Dedifferentiated amniotic fluid mesenchymal stem cell (primary cell): ENCODE measurements around the gene C17orf107.

Experiments used
- DNase-seq: peaks from one replicate; pipeline ENCODE4 v3.0.0-alpha.2; 2016; ENCODE audit errors: extremely low spot score

C17orf107 gene

DNA sequence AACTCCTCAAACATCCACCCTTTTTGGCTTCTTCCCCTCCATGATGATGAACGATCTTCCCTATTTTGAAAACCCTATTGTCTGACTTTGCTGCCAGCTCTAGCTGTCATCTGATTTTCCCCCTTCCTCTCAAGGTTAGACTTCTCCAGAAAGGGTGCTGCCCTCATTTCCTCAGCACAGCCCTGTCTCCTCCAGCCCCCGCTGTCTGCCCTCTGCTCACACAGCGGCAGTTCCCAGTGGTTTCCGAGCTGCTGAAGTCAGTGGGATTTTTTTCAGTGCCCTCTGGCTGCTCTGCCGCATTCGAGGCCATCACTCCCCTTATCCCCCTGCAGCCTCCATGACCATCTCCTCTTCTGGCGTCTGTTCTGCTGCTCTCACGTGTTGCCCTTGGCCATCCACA lies 26.6 kb upstream of the C17orf107 start:
- no peak for DNase-seq

DNA sequence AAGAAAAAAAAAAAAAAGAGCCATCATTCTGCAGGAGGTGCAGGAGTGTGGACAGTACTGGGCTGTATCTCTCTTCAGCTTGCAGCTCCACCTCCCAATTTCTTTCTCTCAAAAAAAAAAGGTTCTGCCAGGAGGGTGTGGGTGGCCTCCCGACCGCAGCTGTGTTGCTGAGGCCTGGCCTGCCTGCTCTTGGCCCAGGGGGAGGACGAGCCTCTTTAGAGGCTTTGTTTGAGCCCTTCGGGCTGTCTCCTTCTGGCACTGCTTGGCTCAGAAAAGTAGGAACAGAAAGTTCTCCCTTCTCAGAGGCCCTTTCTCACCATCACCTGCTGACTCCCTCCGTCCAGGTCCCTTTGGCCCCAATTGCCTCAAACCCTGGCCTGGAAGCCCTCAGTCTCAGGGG lies 22.2 kb upstream of the C17orf107 start:
- DNase-seq: no peak

DNA sequence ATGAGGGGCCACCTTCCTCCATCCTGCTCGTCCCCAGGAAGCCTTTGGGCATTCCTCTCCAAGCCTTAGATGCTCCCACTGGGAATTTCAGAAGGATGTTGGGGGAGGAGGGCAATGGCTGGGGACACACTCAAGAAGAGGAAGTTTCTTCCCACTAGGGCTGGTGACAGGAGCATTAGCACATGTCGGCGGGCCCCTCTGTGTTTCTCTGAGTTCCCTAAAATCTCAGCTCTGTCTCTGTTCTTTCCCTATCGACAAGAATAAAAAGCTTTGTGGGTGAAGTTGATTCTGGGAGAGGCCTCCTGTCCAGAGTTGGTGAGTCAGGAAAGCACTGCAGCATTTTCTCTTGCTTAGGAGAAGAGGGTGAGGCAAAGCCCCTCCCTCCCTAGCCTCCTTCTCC lies 19.7 kb upstream of the C17orf107 start:
- DNase-seq: no peak

DNA sequence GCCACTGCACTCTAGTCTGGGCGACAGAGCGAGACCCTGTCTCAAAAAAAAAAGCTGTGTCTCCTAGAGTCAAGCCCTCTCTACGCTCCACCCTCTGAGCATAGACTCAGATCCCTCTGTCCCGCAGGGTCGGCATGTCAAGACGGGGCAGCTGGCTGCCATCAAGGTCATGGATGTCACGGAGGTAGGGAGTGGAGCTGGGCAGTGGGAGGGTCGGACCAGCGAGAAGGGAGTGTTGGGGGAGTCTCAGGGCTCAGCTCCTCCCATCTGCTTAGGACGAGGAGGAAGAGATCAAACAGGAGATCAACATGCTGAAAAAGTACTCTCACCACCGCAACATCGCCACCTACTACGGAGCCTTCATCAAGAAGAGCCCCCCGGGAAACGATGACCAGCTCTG lies 18.5 kb upstream of the C17orf107 start:
- DNase-seq: no peak

DNA sequence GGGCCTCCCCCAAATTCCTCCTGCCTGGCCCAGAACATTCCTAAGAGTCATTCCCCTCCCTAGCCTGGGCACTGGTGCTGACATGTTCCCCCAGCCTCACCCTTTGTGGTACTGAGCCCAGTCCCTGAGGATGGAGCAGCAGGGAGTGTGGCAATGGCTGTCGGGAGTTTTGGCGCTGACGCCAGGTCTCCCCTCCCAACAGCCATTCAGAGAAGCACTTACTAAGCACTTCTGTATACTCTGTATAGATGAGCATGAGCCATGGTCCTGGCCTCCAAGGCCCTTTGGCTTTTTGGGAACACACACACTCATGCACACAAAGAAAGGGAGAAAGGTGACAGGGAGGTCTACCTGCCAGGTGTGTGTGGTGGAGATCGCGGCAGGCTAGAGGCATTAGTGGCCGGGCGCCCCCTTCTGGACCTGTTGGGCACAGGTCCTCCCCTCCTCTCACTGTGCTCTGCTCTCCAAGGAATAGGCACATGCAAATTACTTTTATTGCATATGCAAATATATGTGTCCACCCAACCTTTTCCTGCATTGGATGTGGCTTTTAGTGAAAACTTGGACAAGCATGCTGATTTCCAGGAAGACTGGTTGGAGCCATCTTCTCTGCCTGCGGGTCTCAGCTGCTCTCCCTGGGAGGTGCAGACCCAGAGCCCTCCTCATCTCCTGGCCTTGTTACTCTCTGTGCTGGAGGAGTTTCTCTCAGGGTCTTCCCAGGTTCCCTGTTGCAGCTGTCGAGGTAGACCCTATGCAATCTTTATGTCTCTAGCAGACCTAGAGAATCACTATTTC lies 17.4 kb upstream of the C17orf107 start:
- no peak for DNase-seq

DNA sequence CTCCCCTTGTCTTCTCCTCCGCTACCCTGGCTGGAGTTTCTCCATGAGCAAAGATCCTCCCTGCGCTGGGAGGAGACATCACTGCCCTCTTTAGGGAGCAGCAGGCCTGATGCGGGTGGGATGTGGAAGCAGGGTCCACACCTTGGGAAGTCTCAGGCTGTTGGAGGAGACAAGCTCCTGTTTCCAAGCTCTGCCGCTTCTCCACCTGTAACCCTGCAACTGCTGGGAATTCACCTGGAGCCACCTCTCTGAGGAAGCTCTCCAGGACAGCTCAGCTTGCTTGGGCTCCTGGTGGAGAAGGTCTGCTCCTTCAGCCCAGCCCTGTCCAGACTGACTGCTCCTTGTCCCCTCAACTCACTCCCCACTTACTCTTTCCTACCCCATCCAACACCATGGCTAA lies 14.8 kb upstream of the C17orf107 start:
- DNase-seq: no peak

DNA sequence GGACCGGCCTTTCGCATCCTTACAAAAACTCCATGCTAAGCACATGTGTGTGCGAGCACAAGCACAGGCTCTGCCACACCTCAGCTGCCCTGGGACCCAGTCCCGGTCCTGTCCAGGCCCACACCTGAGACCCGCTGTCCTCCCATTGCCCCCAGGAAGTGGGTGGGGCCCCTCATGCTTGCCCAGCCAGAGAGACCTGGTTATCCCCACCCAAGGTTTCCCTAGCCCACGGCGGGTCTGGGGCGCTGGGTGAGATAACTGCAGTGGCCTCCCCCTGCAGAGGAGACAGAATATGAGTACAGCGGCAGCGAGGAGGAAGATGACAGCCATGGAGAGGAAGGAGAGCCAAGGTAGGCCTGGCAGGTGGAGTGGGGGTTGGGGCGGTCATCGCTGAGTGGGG lies 12.5 kb upstream of the C17orf107 start:
- DNase-seq: no peak

DNA sequence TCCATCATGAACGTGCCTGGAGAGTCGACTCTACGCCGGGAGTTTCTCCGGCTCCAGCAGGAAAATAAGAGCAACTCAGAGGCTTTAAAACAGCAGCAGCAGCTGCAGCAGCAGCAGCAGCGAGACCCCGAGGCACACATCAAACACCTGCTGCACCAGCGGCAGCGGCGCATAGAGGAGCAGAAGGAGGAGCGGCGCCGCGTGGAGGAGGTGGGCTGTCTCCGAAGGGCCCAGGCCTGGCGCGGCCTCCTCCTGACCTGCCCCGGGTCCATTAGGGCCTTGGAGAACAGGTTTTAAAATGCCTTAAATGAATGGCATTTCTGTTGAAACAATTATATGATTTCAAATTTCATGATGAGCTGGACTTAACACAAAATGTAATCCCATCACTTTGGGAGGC lies 11.8 kb upstream of the C17orf107 start:
- no peak for DNase-seq

DNA sequence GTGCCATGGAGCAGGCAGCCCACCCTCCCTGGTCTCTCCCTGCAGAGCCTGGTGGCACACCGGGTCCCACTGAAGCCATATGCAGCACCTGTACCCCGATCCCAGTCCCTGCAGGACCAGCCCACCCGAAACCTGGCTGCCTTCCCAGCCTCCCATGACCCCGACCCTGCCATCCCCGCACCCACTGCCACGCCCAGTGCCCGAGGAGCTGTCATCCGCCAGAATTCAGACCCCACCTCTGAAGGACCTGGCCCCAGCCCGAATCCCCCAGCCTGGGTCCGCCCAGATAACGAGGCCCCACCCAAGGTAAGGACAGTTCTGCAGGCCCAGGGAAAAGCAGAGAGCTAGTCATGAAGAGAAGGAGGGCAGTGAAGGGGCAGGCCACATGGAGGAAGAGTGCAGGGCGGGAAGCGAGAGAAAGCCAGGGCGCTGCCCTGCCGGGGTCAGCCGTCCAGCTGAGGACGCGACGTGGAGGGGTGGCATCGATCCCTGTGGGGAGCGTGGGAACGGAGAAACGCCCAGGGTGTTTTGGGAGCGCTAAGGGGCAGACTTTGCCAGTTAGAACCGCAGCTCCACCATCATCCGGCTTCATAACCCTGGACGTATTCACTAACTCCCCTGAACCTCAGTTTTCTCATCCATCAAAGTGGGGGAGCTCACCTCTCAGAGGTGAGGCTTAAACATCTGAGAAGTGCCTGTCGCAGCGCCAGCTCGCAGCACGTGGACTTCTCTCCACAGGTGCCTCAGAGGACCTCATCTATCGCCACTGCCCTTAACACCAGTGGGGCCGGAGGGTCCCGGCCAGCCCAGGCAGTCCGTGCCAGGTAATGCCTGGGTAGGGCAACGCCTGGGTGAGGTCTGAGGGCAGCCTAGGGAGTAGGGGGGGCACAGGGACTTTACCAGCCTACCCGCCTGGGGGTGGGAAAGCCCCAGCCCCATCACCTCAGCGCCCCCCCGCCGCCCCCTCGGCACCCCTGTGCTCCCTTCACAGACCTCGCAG lies 7.6 kb upstream of the C17orf107 start:
- DNase-seq: no peak

DNA sequence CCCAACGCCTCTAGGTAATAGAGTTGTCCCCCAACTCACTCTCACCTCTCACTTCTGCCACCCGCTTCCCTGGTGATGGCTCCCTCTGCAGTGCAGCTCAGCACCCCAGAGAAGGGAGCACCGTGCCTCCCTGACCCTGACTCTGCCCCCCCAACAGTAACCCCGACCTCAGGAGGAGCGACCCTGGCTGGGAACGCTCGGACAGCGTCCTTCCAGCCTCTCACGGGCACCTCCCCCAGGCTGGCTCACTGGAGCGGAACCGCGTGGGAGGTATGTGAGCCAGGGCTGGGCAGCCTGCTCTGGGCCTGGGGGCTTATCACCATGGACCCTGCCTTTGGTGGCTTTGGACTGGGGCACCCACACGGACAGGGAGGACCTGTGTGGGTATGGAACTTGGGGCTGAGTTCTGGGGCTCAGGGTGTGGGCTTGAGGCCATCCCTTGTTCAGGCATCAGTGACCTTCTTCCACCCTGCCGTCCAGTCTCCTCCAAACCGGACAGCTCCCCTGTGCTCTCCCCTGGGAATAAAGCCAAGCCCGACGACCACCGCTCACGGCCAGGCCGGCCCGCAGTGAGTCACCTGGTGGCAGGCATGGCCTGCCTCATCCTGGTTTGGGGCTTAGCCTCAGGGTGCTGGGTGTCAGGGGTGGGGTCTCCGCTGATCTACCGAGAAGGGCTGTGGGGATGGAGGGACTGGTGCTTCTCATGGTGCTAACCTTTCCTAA lies 6.7 kb upstream of the C17orf107 start:
- DNase-seq: no peak

DNA sequence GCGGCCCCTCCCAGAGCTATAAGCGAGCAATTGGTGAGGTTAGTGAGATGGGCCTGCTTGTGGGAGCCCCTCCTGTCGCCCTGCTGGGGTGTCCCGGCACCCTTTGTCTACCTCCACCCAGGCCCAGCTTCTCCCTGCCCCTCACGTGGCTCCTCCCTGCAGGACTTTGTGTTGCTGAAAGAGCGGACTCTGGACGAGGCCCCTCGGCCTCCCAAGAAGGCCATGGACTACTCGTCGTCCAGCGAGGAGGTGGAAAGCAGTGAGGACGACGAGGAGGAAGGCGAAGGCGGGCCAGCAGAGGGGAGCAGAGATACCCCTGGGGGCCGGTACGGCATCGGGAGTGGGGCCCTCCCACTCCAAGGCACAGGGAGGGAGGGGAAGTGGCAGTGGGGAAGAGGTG lies 6.1 kb upstream of the C17orf107 start:
- DNase-seq: no peak

DNA sequence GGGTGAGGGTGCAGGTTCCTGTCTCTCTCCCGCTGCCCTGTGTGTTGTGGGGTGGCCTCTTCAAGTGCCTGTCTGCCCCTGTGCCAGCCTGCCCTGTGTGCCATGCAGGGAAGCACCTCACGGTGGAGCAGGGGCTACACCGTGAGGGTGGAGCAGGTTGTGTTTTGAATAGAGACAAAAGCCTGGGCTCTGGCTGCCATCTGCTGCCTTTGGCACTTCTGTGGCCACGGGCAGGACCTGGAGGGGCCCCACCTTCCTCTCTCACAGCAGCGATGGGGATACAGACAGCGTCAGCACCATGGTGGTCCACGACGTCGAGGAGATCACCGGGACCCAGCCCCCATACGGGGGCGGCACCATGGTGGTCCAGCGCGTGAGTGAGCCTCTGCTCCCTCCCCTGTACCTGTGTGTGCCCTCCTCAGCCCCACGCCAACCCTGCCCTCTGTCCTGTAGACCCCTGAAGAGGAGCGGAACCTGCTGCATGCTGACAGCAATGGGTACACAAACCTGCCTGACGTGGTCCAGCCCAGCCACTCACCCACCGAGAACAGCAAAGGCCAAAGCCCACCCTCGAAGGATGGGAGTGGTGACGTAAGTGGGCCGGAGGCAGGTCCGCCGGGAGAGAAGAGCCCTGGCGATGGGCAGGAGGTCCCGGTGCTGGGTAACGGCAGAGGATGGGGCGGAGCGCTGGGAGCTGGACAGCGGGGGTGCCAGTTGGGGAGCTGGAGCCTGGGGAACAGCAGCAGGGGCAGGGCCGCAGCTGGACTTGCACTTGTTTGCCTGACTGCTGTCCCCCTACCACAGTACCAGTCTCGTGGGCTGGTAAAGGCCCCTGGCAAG lies 5.4 kb upstream of the C17orf107 start:
- no peak for DNase-seq

DNA sequence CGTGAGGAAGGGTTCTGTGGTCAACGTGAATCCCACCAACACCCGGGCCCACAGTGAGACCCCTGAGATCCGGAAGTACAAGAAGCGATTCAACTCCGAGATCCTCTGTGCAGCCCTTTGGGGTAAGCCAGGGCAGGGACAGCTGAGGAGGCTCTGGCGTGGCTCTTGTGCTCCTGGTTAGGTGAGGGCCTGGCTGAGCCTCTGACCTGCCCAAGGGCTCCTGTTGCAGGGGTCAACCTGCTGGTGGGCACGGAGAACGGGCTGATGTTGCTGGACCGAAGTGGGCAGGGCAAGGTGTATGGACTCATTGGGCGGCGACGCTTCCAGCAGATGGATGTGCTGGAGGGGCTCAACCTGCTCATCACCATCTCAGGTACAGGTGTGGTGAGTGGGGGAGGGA lies 4.2 kb upstream of the C17orf107 start:
- no peak for DNase-seq

DNA sequence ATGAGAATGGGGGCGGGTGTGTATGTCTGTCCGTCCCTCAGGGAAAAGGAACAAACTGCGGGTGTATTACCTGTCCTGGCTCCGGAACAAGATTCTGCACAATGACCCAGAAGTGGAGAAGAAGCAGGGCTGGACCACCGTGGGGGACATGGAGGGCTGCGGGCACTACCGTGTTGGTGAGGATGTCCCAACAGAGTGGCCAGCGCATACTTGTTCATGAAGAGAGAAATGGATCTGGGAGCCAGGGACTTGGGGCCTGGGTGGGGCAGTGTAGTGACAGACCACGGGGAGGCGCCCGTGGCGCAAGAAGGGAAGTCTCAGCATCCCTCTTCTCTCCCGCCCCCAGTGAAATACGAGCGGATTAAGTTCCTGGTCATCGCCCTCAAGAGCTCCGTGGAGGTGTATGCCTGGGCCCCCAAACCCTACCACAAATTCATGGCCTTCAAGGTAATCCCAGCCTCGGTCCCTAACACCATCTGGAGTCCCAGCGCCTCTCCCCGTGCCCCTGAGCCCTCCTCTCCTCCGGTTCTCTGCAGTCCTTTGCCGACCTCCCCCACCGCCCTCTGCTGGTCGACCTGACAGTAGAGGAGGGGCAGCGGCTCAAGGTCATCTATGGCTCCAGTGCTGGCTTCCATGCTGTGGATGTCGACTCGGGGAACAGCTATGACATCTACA lies 3.5 kb upstream of the C17orf107 start:
- no peak for DNase-seq

DNA sequence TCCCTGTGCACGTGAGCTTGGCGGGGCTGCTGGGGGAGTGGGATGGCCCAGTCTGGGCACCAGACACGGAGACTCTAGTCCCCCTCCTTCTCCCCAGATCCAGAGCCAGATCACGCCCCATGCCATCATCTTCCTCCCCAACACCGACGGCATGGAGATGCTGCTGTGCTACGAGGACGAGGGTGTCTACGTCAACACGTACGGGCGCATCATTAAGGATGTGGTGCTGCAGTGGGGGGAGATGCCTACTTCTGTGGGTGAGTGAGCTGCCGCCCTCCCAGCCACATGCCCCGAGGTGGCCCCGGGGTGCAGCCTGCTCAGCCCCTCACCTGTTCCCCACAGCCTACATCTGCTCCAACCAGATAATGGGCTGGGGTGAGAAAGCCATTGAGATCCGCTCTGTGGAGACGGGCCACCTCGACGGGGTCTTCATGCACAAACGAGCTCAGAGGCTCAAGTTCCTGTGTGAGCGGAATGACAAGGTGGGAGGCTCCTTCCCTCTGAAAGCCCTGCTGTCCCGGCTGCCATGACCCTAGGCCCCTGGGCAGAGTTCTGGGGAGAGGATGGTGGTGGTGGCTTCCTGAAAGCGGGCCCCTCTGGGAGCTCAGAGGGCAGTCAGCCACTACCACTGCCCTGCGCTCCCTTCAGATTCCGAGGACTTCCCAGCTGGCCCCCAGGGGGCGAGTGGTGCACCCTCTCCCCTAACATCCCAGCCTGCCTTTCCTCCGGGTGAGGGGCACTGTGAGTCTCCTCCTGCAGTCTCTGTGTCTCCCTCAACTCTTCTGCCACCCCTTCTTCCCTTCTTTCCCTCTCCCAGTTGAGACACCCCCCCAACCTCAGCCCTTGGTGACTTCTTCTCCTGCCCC lies 2.8 kb upstream of the C17orf107 start:
- DNase-seq: no peak

DNA sequence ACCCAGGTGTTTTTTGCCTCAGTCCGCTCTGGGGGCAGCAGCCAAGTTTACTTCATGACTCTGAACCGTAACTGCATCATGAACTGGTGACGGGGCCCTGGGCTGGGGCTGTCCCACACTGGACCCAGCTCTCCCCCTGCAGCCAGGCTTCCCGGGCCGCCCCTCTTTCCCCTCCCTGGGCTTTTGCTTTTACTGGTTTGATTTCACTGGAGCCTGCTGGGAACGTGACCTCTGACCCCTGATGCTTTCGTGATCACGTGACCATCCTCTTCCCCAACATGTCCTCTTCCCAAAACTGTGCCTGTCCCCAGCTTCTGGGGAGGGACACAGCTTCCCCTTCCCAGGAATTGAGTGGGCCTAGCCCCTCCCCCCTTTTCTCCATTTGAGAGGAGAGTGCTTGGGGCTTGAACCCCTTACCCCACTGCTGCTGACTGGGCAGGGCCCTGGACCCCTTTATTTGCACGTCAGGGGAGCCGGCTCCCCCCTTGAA lies 2.1 kb upstream of the C17orf107 start:
- DNase-seq: no peak

DNA sequence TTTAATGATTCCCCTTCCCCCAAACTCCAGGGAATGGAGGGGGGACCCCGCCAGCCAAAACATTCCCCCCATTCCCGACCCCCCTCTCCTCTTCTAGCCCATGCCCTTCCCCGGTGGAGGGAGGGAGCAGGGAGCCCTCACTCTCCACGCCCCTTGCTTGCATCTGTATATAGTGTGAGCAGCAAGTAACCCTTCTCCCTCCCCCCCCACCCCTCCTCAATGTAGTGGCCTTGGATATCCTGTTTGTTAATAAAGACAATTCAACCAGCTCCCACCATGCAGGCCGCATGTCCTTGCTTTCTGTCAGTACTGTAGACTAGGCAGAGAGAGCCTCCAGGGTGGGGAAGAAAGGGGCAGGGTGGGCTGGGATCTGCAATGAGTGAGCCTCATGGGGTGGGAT lies 1.6 kb upstream of the C17orf107 start:
- DNase-seq: no peak

DNA sequence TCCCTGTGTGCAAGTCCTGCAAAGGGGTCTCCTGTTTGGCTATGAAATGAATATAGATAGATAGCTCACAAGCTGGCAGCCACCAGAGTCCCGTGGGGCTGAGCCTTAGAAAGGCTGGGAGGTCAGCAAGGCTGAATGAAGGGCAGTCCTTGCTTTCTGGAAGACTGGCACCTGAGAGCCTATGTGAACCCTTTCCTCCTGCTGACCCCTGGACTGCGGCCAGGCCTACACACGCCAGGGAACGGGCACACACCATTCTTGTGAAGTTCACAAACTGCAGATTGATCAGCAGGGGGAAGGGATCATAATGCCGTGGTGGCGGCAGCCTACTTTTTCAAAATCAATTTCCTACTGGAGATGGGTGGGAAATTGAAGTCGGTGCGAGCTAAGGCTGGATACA lies 985 bp upstream of the C17orf107 start:
- DNase-seq: no peak

DNA sequence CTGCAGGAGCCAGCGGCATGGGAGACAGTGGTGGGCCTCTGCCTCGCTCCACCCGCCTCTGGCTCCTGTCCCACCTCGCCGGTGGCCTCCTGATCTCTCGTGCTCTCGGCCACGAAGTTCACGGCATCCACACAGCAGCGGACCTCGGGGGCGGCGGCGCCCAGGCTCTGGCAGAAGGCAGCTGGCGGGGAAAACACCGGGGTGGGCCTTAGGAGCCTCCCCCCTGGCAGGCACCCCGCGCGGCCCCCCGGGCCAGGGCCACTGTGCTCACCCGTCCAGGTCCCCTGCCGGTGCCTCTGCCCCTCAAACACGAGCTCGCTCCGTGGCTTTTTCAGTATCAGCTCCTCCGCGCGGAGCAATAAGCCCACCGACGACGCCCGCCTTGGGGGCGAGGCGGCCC lies 409 bp upstream of the C17orf107 start:
- DNase-seq: no peak
